B cell (primary cell): ENCODE measurements around the gene CLOCK. TPM values are rescaled to one million over a fixed set of nuclear protein-coding genes. Genes with fewer than 3 reads are reported as not detected.

ENCODE experiments used
- ATAC-seq: fragments of 200-7000 bp; cut with Tn5 transposase; one replicate; pipeline ENCODE4 v1.10.0; 2021; ENCODE audit warnings: low read depth, mild to moderate bottlenecking, moderate number of reproducible peaks, moderate library complexity
- CTCF ChIA-PET: fragments of 350-600 bp; sonication (Branson Sonifier 250); formaldehyde crosslinking; loops from one replicate; lab custom pipeline; 2021; ENCODE audit warnings: antibody characterized with exemption, inconsistent platforms; lab: Charles Lee
- POLR2A ChIA-PET: fragments of 350-600 bp; sonication (Branson Sonifier 250); formaldehyde crosslinking; loops from one replicate; lab custom pipeline; 2021; ENCODE audit warnings: antibody characterized with exemption; lab: Charles Lee
- DNase-seq: peaks from one replicate; pipeline ENCODE4 v3.0.0; 2013
- H2AFZ ChIP-seq: 2 replicates; pipeline ENCODE4 v1.6.1; 2012; ENCODE audit warnings: mild to moderate bottlenecking, low read depth, low read length; ENCODE audit not compliant: insufficient read depth, poor library complexity, severe bottlenecking
- H3K27ac ChIP-seq, 2 donors: 1 replicate in 1 of 2; 2 replicates in 1 of 2; pipeline ENCODE4 v1.5.1; 2012 to 2013; ENCODE audit warnings: low read length in 2 of 2, mild to moderate bottlenecking in 2 of 2, moderate library complexity in 1 of 2
- H3K27me3 ChIP-seq, 4 experiments: fragments of 200-600 bp in 1 of 4; sonication (generic) in 1 of 4; replicated peaks in 1 of 4; 1 replicate in 2 of 4; 2 replicates in 2 of 4; pipeline versions ENCODE4 v1.6.1 to v1.7.0; 2013 to 2016; ENCODE audit warnings: low read length in 3 of 4, mild to moderate bottlenecking in 2 of 4, mixed read lengths in 1 of 4, moderate library complexity in 1 of 4; ENCODE audit not compliant: insufficient read depth in 4 of 4, control insufficient read depth in 3 of 4; ENCODE audit errors: control extremely low read depth in 1 of 4
- H3K36me3 ChIP-seq, 2 experiments: replicated peaks in 1 of 2; 1 replicate in 1 of 2; 2 replicates in 1 of 2; pipeline versions ENCODE4 v1.6.1 to v1.7.1; 2013; ENCODE audit warnings: low read length in 1 of 2; ENCODE audit not compliant: insufficient read depth in 2 of 2, control insufficient read depth in 1 of 2; ENCODE audit errors: control extremely low read depth in 1 of 2, extremely low read depth in 1 of 2
- H3K4me1 ChIP-seq, 2 donors: fragments of 200-600 bp in 1 of 2; sonication (generic) in 1 of 2; 1 replicate in 1 of 2; 2 replicates in 1 of 2; pipeline versions ENCODE4 v1.5.1 to v1.6.1; 2013 to 2017; ENCODE audit warnings: low read length in 2 of 2; ENCODE audit not compliant: control insufficient read depth in 2 of 2, insufficient read depth in 2 of 2
- H3K4me2 ChIP-seq: replicated peaks from 2 replicates; pipeline ENCODE3; 2012; ENCODE audit warnings: mild to moderate bottlenecking, low read depth, low read length; ENCODE audit not compliant: poor library complexity, severe bottlenecking
- H3K4me3 ChIP-seq, 5 experiments: fragments of 200-600 bp in 1 of 5; sonication (generic) in 1 of 5; 1 replicate in 3 of 5; 2 replicates in 2 of 5; pipeline versions ENCODE4 v1.5.1 to v1.7.0; 2011 to 2016; ENCODE audit warnings: low read length in 4 of 5, mild to moderate bottlenecking in 4 of 5, low read depth in 2 of 5, control low read depth in 1 of 5, moderate library complexity in 1 of 5; ENCODE audit not compliant: insufficient read depth in 1 of 5; ENCODE audit errors: control extremely low read depth in 1 of 5, extremely low read depth in 1 of 5
- H3K79me2 ChIP-seq: fragments of 200-600 bp; sonication (generic); one replicate; pipeline ENCODE4 v1.6.0; 2016; ENCODE audit warnings: low read length; ENCODE audit not compliant: control insufficient read depth, insufficient read depth
- H3K9ac ChIP-seq: fragments of 200-600 bp; sonication (generic); 2 replicates; pipeline ENCODE4 v1.6.1; 2017; ENCODE audit warnings: mild to moderate bottlenecking, low read length, moderate library complexity
- H3K9me3 ChIP-seq, 3 donors: one replicate each; pipeline versions ENCODE4 v1.6.1 to v1.7.1; 2013; ENCODE audit warnings: low read length in 2 of 3; ENCODE audit not compliant: control insufficient read depth in 2 of 3, insufficient read depth in 1 of 3; ENCODE audit errors: control extremely low read depth in 1 of 3
- H4K20me1 ChIP-seq: 2 replicates; pipeline ENCODE4 v1.6.0; 2012; ENCODE audit warnings: mild to moderate bottlenecking, low read length; ENCODE audit not compliant: insufficient read depth, control insufficient read depth, poor library complexity, severe bottlenecking
- H3K27ac Mint-ChIP-seq: one replicate; pipeline ENCODE4 v1.8.0; 2021; ENCODE audit warnings: mixed read lengths
- H3K27me3 Mint-ChIP-seq: one replicate; pipeline ENCODE4 v1.8.0; 2021; ENCODE audit warnings: mixed read lengths
- H3K4me1 Mint-ChIP-seq: one replicate; pipeline ENCODE4 v1.8.0; 2021; ENCODE audit warnings: mixed read lengths
- H3K4me3 Mint-ChIP-seq: one replicate; pipeline ENCODE4 v1.8.0; 2021; ENCODE audit warnings: mixed read lengths
- H3K9me3 Mint-ChIP-seq: one replicate; pipeline ENCODE4 v1.8.0; 2022; ENCODE audit warnings: mixed read lengths; ENCODE audit not compliant: insufficient read depth
- CTCF ChIP-seq: fragments of 200-600 bp; IDR thresholded peaks from one replicate; pipeline ENCODE4 v1.8.0; 2022; ENCODE audit warnings: antibody characterized with exemption, mild to moderate bottlenecking
- EZH2 ChIP-seq: IDR thresholded peaks from 2 replicates; pipeline ENCODE4 v1.6.1; 2012; ENCODE audit warnings: borderline replicate concordance, low read depth, mild to moderate bottlenecking, moderate library complexity, low read length; ENCODE audit not compliant: insufficient read depth, poor library complexity, severe bottlenecking
- WGBS: methylation state at CpG from one replicate; pipeline ENCODE4 v1.1.5; 2013; ENCODE audit warnings: missing lambda C conversion rate; ENCODE audit not compliant: insufficient coverage; 5-methylcytosine and 5-hydroxymethylcytosine counted together
- intact Hi-C: fragments of 100-400 bp; cut with micrococcal nuclease; formaldehyde crosslinking; loops from one replicate; pipeline ENCODE4 v1.10.0; 2022
- polyA plus RNA-seq: library from polyadenylated mRNA; depleted of rRNA; stranded (reverse); fragments of >200 nt; gene quantifications from 2 replicates; pipeline ENCODE4 v1.2.3, GENCODE V29; 2012
- total RNA-seq, 2 donors: library from RNA; stranded (reverse); fragments of 120-200 nt in 1 of 2; gene quantifications; 1 replicate in 1 of 2; 2 replicates in 1 of 2; pipeline versions ENCODE4 v1.2.3 to v1.2.4, GENCODE V29; 2013 to 2022

Gene CLOCK
- total and polyA plus RNA-seq, 2 donors (not counting 1 experiment from before 2014, with no cell fraction given) = 2.8 to 14.2 TPM

GRCh38 chr4:55458164-55458563 lies 88.5 kb downstream of the CLOCK start:
- Histone ChIP-seq H3K4me3 (no peak overlapping the region), H3K4me2 (no peak overlapping the region), H3K9me3 (no peaks in the 10 kb centered on the region), H3K79me2 (no peaks in the 10 kb centered on the region), H3K4me1 (no peaks in the 10 kb centered on the region), H3K27ac (no peak overlapping the region), H3K36me3 (peaks cover 0 to 22% of the 10 kb centered on the region in 2 experiments), H3K27me3 (no peaks in the 10 kb centered on the region), H4K20me1 (no peaks in the 10 kb centered on the region), H2AFZ (no peak overlapping the region), H3K9ac (no peak overlapping the region)
- Mint-ChIP-seq H3K9me3 (no peaks in the 10 kb centered on the region), H3K4me3 (no peak overlapping the region), H3K4me1 (no peaks in the 10 kb centered on the region), H3K27me3 (no peaks in the 10 kb centered on the region), H3K27ac (no peak overlapping the region)
- ATAC-seq (no peak), DNase-seq (no peak)
- CTCF ChIA-PET = no interaction called here
- TF ChIP-seq CTCF = no peak
- TF ChIP-seq EZH2 = no peak
- POLR2A ChIA-PET = no interaction called here
- 96% methylated on average over 3 of the region's 5 CpGs for WGBS
- intact Hi-C loops = no loop called here

GRCh38 chr4:55450566-55450965 lies 96.1 kb downstream of the CLOCK start:
- ChIA-PET POLR2A (no interaction called here), CTCF (no interaction called here)
- Histone ChIP-seq H3K4me1 (no peaks in the 10 kb centered on the region), H2AFZ (no peak overlapping the region), H3K4me3 (no peak overlapping the region), H3K36me3 (peaks cover 9 to 55% of the 10 kb centered on the region in 2 experiments), H3K4me2 (no peak overlapping the region), H4K20me1 (no peaks in the 10 kb centered on the region), H3K9me3 (no peaks in the 10 kb centered on the region), H3K27ac (no peak overlapping the region), H3K27me3 (no peaks in the 10 kb centered on the region), H3K9ac (no peak overlapping the region), H3K79me2 (no peaks in the 10 kb centered on the region)
- intact Hi-C loops = no loop called here
- WGBS = 66% methylated on average over 6 of the region's 8 CpGs
- no peaks in the 10 kb centered on the region for H3K4me1 Mint-ChIP-seq
- ATAC-seq = no peak
- no peaks in the 10 kb centered on the region for H3K27me3 Mint-ChIP-seq
- H3K4me3 Mint-ChIP-seq = no peak overlapping the region
- no peak for DNase-seq
- TF ChIP-seq CTCF (no peak), EZH2 (no peak)
- no peaks in the 10 kb centered on the region for H3K9me3 Mint-ChIP-seq
- no peak overlapping the region for H3K27ac Mint-ChIP-seq
